ENCODE measurements around the gene LTO1.

GRCh38 chr11:69683764-69684333 lies 8.7 kb upstream of the LTO1 start:
- TF ChIP-seq GATA2 (IDR thresholded peaks at IDR 0.05; ENCODE audit: low read depth, low read length) (no peak), GATA3 (IDR thresholded peaks at IDR 0.05; ENCODE audit: low read depth, low read length) (no peak)

All from SH-SY5Y (cell line).